ENCODE results near the gene ANGPTL8.
A peak's percentile ranks its signal among the peaks of the same experiment; 100 is the strongest.

ANGPTL8 gene

DNA sequence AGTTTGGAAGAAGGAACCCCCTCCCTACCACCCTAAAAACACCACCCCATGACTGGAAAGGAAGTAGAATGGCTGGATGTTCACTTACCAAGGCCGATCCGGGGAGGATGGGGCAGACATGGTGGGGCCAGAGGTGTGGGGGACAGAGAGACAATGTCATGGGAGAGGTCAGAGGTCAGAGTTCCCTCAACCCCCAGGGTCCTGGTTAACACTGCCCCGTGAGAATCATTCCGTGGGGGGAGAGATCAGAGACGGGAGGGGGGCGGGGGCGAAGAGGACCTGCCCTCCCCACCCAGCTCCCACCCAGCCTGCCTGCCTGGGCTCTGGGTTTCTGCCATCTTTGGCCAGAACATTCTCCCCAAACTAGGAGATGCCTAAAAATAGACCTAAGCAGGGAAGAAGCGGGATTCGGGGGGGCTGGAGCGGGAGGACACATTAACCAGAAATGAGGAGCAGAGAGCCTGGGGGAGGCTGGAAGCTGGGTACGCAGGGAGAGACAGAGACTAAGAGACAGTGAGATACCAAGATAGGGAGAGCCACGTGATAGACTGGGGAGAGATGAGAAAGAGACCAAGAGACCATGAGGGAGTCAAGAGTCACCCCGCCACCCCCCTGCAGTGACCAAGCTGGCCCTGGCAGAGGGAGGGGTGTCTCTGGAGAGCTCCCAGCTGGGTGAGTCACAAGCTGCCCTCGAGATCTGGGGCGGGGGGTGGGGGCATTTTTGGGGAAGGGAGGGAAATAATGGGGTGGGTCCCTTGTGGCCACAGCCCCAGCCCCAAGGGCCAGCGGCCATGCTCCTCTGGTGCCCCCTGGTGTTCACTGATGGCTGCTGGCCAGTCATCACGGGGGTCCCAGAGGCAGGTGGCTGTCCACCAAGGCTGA lies 36.0 kb upstream of the ANGPTL8 start:
- DNase-seq (ENCODE audit: low spot score), result peak; percentile 64

DNA sequence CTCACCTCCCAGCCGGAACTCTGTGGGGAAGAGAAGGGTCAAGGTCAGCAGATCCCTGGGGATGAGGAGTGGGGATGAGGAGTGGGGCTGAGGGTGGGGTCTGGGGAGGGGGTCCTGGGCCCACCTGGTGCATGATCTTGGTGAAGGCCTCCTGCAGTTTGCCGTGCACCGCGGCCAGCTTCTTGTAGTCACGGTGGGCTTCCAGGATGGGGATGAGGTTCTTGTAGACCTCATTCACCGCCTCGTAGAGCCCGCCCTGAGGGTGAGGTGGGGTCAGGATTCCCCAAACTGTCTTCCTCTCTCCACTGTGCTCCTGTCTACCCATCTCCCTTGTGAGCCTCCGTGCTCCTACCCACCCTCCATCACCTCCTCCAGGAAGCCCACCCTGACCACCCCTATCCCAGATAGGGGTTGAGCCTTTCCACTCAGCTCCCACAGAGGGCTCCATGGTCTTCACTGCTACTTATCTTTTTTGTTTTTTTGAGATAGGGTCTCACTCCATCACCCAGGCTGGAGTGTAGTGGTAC lies 35.3 kb upstream of the ANGPTL8 start:
- no peak for DNase-seq (ENCODE audit: low spot score)

DNA sequence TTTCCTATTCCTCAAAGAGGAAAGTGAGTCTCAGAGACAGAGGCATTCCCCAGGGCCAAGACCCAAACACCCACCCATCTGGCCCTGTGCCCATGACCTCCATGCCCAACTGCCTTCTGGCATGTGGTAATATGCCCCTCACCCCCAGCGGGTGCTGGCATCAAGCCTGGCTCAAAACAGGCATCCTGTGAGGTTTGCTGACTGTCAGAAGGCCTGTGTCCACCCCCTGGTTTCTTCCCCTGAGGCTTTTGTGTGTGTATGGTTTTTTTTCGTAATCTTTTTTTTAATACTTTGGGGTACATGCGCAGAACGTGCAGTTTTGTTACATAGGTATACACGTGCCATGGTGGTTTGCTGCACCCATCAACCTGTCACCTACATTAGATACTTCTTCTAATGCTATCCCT lies 34.5 kb upstream of the ANGPTL8 start:
- no peak for DNase-seq (ENCODE audit: low spot score)

DNA sequence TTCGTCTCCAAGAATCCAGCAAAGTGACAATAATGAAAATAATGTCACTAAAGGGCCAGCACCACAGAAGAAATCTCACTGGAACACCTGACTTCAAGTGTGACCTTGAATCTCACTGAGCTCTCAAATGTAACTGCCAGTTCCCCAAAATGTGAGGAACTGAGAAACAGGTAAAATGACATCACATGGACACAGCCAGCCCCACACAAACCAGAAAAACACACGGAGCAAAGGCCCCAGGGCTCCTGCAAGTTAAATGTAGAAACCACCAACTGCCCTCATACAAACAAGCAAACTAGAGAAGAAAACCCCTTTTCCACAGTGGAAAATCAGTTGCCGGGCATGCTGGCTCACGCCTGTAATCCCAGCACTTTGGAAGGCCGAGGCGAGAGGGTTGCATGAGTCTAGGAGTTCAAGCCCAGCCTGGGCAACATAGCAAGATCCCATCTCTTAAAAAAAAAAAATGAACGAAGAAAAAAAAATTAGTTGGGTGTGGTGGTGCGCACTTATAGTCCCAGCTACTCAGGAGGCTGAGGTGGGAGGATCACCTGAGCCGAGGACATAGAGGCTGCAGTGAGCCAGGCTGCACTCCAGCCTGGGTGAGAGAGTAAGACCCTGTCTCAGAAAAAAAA lies 33.4 kb upstream of the ANGPTL8 start:
- no peak for DNase-seq (ENCODE audit: low spot score)

DNA sequence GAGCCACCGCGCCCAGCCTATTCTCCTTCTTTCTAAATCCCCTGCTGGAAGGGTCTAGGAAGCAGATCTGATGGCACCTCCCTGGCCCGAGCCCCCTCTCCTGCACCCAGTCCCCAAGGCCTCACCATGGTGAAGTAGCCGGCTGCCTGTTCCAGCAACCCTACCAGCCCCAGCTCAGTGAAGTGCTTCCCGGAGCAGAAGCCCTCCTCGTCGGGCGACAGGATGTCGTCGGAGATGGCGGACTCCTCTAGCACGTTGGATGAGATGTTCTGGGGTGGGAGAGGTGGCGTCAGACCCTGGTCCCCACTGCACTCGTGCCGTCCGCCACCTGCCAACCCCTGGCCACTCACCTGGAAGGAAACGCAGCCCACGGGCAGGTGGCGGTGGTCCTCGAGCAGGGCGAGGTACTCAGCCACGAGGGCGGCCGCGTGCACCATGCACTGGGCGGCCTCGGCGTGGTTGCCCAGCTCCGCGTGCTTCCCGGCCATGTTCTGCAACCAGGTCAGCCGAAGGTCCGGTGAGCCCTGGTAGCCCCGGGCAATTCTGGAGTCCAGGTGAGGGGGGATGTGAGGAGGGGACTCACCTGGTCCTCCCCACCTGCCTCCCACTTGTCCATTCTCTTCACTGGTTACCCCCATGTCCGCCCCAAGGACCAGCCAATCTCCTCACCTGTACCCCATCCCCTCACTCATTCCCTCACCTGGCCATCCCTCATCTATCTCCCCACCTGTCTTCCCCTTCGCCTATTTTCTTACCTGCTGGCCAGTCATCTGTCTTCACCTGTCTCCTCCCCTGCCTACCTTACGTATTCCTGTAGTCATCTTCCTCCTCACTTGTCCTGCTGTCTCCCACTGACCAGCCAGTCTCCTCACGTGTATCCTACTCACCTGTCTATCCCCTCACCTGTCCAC lies 30.6 kb upstream of the ANGPTL8 start:
- no peak for DNase-seq (ENCODE audit: low spot score)

- DNase-seq (ENCODE audit: low spot score), result no peak
These were observed 29.4 kb upstream of the ANGPTL8 start for GRCh38 chr19:11209839-11210655.

DNA sequence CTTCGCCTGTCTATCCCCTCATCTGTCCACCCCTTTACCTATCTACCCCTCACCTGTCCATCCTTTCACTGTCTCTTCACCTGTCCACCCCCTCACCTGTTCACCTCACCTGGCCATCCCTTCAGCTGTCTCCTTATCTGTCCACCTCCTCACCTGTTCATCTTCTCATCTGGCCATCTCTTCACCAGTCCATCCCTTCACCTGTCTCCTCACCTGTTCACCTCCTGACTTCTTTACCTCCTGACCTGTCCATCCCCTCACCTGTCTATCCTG lies 28.8 kb upstream of the ANGPTL8 start:
- DNase-seq (ENCODE audit: low spot score), result no peak

DNA sequence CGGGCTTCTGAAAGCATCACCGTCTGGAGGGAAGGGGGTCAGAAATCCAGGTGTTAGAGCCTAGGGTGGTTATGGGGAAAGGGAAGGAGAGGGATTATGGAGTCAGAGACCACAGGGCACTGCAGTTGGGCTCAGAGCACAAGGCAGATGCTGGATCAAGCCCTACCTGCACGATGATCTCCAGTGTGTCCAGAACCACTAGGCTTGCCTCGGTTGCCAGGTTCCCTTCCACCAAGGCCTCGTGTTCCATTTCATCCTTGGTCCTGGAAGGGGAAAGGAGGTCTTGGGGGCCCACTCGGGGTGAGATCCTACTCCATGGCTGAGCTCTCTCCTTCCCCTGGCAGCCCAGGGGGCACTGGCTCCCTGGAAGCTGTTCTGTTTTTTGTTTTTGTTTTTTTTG lies 25.0 kb upstream of the ANGPTL8 start:
- DNase-seq (ENCODE audit: low spot score), result no peak

GRCh38 chr19:11221082-11221598 lies 18.3 kb upstream of the ANGPTL8 start:
- no peak for DNase-seq (ENCODE audit: low spot score)

DNA sequence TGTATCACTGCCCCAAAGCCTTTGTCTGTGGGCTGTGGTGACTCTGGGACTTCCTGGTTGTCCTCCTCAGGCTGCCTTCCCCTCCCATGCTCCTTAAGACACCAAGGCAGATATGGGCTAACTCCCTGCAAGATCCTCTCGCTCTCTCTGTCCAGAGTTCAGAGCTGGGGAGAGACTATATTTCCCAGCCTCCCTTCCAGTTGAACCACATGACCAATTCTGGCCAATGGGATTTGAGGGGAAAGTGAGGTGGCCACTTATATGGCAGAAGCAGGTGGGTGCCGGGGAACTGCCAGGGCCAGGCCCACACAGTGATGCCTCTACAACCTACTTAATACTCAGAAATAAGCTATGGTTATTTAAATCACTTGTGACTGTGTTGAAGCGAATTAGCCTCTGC lies 16.2 kb upstream of the ANGPTL8 start:
- DNase-seq (ENCODE audit: low spot score), result no peak

- DNase-seq (ENCODE audit: low spot score), result no peak
These were observed 15.0 kb upstream of the ANGPTL8 start for GRCh38 chr19:11224429-11224828.

DNA sequence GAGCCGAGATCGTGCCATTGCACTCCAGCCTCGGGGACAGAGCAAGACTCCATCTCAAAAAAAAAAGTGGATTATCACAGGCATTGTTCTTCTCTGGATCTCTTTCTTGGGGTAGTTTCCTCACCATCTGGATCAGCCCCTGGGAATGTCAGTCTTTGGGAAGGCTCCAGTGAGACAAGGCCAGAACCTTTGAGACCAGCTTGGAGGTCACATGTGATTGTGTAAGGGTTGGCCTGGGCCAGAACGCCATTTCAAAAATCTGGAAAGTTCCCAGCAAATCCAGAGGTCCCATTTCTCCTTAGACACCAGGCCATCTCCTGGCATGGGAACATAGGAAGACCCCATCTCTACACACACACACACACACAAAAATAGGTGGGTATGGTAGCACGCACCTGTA lies 14.2 kb upstream of the ANGPTL8 start:
- no peak for DNase-seq (ENCODE audit: low spot score)

DNA sequence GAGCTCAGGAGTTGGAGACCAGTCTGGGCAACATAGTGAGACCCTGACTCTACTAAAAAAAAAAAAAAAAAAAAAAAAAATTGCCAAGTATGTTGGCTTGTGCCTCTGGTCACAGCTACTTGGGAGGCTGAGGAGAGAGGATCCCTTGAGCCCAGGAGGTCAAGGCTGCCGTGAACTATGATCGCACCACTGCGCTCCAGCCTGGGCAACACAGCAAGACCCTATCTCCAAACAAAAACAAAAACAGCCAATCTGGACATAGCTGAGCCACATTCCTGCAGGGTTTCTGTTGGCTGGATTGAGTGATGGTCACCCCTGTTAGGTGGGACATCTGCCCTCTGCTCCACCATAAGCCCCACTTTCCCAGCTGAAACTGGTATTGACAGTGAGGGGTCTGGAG lies 13.6 kb upstream of the ANGPTL8 start:
- no peak for DNase-seq (ENCODE audit: low spot score)

DNA sequence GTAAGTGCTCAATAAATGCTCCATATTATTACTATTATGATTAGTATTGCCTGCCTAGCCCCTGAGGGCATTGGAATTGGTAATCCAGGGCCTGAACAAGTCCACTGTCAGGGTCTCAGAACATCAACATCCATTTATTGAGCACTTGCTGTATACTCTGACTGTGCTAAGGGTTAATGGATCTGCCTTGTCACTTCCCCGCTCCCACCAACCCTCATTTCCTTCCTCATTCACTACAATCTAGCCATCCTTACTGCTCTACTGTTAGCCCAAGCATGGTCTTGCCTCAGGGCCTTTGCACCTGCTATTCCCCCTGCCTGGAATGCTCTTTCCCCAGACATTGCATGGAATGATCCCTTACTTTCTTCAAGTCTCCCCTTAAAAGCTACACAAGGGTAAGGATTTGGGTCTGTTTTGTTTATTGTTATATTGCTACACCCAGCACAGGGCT lies 12.7 kb upstream of the ANGPTL8 start:
- no peak for DNase-seq (ENCODE audit: low spot score)

DNA sequence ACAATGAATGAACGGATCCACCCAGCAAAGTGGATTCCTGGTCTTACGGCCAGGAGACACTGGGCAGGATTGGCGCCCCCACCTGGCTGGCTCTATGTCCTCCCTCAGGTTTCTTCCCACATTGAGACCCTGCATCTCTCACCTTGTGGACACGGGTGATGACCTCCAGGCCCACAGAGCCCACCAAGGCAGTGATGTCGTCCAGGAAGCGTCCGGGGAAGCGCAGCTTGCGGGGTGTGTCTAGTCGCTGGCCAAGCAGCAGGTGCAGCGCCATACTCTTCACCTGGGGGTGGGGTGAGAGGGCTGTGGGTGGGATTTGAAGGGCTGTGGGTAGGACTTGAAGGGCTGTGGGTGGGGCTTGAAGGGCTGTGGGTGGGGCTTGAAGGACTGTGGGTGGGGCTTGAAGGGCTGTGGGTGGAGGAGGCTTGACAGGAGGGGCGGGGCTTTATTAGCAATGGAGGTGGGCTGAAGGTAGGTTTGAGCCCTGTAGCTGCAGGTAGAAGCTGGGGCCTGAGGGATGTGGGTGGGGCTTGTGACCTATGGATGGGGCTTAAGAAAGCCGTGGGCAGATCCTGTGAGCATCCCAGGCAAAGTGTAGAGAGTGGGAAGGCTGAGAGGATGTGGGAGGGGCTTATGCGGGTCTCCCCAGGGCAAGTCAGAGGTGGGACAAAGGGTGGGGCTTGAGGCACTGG lies 12.1 kb upstream of the ANGPTL8 start:
- DNase-seq (ENCODE audit: low spot score), result peak; percentile 38

DNA sequence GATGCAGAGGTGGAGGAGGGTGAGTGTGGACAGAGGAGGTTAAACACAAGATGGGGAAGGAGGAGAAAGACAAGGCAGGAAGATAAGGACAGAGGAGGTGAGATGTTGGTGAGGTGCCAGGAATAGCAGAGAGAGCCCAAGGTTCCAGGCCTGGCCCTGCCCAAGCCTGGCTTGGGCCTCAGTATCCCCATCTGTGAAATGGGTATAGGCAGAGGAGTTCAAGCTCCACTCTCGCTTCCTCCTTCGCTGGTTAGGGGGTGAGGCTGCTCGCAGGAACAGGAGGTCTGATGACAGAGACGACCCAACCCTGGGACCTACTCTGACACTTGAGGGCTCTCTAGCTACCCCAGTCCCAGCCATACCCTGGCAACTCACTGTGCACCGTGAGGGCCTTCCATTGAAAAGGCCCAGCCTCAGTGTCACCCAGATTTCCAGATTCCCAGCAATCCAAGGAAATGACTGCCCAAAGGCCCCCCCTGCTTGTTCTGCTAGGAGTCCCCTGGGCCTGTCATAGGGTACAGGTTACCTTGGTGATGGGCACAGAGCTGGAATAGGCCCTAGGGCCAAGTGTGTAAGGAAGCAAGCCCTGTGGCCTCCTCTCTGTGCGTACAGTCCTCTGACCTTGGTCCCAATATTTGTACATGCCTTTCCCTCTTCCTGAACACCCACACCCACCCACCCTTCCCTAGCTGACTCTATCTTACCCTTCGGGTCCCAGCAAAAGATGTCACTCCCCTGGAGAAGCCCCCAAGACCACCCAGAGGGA lies 8.6 kb upstream of the ANGPTL8 start:
- DNase-seq (ENCODE audit: low spot score), result no peak

DNA sequence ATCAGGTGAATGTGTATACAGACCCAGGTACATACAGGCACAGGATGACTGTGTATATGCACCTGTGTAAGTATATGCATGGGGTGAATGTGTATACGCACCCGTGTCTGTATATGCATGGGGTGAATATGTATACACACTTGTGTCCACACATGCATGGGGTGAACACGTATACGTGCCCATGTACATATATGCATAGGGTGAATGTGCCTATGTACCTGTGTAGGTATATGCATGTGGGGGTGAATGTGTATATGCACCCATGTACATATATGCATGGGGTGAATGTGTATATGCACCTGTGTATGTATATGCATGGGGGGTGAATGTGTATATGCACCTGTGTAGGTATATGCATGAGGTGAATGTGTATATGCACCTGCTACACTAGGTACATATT lies 6.9 kb upstream of the ANGPTL8 start:
- no peak for DNase-seq (ENCODE audit: low spot score)

DNA sequence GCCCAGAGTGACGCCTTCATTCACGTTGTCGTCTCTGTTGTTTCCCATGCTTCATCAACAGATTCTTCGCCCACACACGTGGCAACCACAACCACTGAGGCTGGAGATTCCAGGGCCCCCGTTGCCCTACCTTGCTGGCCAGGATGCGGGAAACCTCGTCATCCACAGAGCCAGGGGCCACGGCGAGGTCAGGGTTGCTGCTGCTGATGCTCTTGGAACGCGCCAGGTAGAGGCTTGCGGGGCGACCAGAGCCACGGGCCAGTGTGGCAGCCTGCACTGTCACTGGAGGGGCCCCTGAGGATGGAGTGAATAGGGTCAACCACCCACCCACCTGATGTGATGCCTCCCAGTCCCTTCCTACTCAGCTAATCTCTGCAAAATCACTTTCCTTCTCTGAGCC lies 6.3 kb upstream of the ANGPTL8 start:
- DNase-seq (ENCODE audit: low spot score), result no peak

DNA sequence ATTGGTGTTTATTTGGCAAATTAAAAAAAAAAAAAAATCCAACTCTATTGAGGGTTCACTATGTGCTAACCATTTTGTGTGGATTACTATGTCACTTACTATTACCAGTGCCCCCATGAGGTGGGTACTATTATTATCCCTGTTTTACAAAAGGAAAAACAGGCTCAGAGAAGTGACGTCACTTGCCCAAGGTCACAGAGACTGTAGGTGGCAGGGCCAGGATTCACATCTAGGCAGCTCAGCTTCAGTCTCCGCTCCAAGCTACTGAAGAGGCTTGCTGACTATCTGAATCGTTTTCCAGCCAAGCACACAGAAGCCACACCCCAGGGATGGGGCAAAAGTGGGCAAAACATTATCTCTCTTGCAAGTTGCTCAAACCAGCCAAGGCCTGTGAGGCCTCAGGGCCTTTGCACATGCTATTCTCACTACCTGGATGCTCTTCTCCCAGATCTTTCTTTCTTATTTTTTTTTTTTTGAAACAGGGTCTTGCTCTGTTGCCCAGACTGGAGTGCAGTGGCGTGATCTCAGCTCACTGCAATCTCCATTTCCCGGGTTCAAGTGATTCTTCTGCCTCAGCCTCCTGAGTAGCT lies 4.8 kb upstream of the ANGPTL8 start:
- DNase-seq (ENCODE audit: low spot score), result no peak

Data from hematopoietic multipotent progenitor cell treated with erythropoietin and hydrocortisone succinate and interleukin-3 and kit ligand, for 15 days (in vitro differentiated cells).